Measurements from ENCODE around the gene HIBCH. TPM values are rescaled to one million over a fixed set of nuclear protein-coding genes. Genes with fewer than 3 reads are reported as not detected.

The HIBCH gene
- total RNA-seq, 1 donor from 2014 or later, result 22.0 TPM

- DNase-seq, result no peak
- H3K4me1 Mint-ChIP-seq (ENCODE audit: low read depth, unreplicated experiment), result peaks cover 18% of the 10 kb centered on the region
- no peaks in the 10 kb centered on the region for H3K27me3 Mint-ChIP-seq (ENCODE audit: unreplicated experiment)
- no peak for TF ChIP-seq CTCF (IDR thresholded peaks at IDR 0.05; ENCODE audit: partially characterized antibody, unreplicated experiment)
- no peak overlapping the region for H3K4me3 Mint-ChIP-seq (ENCODE audit: unreplicated experiment)
- H3K36me3 Mint-ChIP-seq (ENCODE audit: unreplicated experiment), result no peaks in the 10 kb centered on the region
- no peak overlapping the region for H3K27ac Mint-ChIP-seq (ENCODE audit: unreplicated experiment)
- no peaks in the 10 kb centered on the region for H3K9me3 Mint-ChIP-seq (ENCODE audit: unreplicated experiment)
Observed at GRCh38 chr2:190213441-190214335, 105.9 kb downstream of the HIBCH start.

GRCh38 chr2:190210471-190210870, 109.2 kb downstream of the HIBCH start:
- Mint-ChIP-seq H3K36me3 (ENCODE audit: unreplicated experiment) (no peaks in the 10 kb centered on the region), H3K27me3 (ENCODE audit: unreplicated experiment) (no peaks in the 10 kb centered on the region), H3K4me1 (ENCODE audit: low read depth, unreplicated experiment) (peaks cover 9% of the 10 kb centered on the region), H3K4me3 (ENCODE audit: unreplicated experiment) (no peak overlapping the region), H3K9me3 (ENCODE audit: unreplicated experiment) (no peaks in the 10 kb centered on the region), H3K27ac (ENCODE audit: unreplicated experiment) (no peak overlapping the region)
- TF ChIP-seq CTCF (IDR thresholded peaks at IDR 0.05; ENCODE audit: partially characterized antibody, unreplicated experiment), result no peak
- no peak for DNase-seq

- no peak overlapping the region for H3K27ac Mint-ChIP-seq (ENCODE audit: unreplicated experiment)
Observed at GRCh38 chr2:190209559-190209958, 110.1 kb downstream of the HIBCH start.

GRCh38 chr2:190207930-190208329, 111.7 kb downstream of the HIBCH start:
- TF ChIP-seq CTCF (IDR thresholded peaks at IDR 0.05; ENCODE audit: partially characterized antibody, unreplicated experiment), result no peak
- Mint-ChIP-seq H3K9me3 (ENCODE audit: unreplicated experiment) (no peaks in the 10 kb centered on the region), H3K4me1 (ENCODE audit: low read depth, unreplicated experiment) (no peaks in the 10 kb centered on the region), H3K36me3 (ENCODE audit: unreplicated experiment) (no peaks in the 10 kb centered on the region), H3K27ac (ENCODE audit: unreplicated experiment) (no peak overlapping the region), H3K27me3 (ENCODE audit: unreplicated experiment) (no peaks in the 10 kb centered on the region), H3K4me3 (ENCODE audit: unreplicated experiment) (no peak overlapping the region)
- DNase-seq, result no peak

More at GRCh38 chr2:190209559-190209958, 110.1 kb downstream of the HIBCH start:
- Mint-ChIP-seq H3K36me3 (ENCODE audit: unreplicated experiment) (no peaks in the 10 kb centered on the region), H3K9me3 (ENCODE audit: unreplicated experiment) (no peaks in the 10 kb centered on the region), H3K4me1 (ENCODE audit: low read depth, unreplicated experiment) (peaks cover 2% of the 10 kb centered on the region), H3K4me3 (ENCODE audit: unreplicated experiment) (no peak overlapping the region), H3K27me3 (ENCODE audit: unreplicated experiment) (no peaks in the 10 kb centered on the region)
- TF ChIP-seq CTCF (IDR thresholded peaks at IDR 0.05; ENCODE audit: partially characterized antibody, unreplicated experiment), result no peak
- no peak for DNase-seq

- TF ChIP-seq CTCF (IDR thresholded peaks at IDR 0.05; ENCODE audit: partially characterized antibody, unreplicated experiment), result no peak
- Mint-ChIP-seq H3K27ac (ENCODE audit: unreplicated experiment) (no peak overlapping the region), H3K4me1 (ENCODE audit: low read depth, unreplicated experiment) (no peaks in the 10 kb centered on the region), H3K4me3 (ENCODE audit: unreplicated experiment) (no peak overlapping the region), H3K36me3 (ENCODE audit: unreplicated experiment) (no peaks in the 10 kb centered on the region), H3K9me3 (ENCODE audit: unreplicated experiment) (no peaks in the 10 kb centered on the region), H3K27me3 (ENCODE audit: unreplicated experiment) (no peaks in the 10 kb centered on the region)
- DNase-seq, result no peak
Observed at GRCh38 chr2:190205657-190206056, 114.0 kb downstream of the HIBCH start.

All from glutamatergic neuron (in vitro differentiated cells).